ENCODE measurements around the gene ADH7. TPM values are rescaled to one million over a fixed set of nuclear protein-coding genes. Genes with fewer than 3 reads are reported as not detected.

Gene ADH7
- total RNA-seq, 2 donors from 2014 or later = not detected

DNA sequence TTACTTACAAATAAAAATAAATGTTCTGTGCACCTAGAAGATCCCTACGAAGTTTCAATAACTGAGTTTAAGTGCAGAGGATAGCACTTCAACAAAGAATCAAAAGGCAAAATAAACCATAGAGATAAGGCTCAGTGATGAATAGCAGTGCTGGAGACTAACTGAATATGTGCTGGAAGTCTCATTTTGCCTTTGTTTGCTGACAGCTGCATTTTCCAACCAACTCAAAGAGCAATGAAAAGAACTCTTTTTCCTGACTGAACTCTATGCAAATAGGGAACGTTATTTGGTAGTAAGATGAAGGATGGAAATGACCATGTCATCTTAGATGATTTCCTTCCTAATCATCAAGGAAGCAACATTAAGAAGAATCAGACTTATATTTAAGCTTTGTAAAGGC is 32.7 kb upstream of the ADH7 start:
- H3K27ac ChIP-seq = no peak overlapping the region
- intact Hi-C loops (cut with DNase I) = loop anchor here (10.0 kb wide), 2 partner anchors 263 to 1003 kb away; no protein-coding TSS in a partner anchor
- no peaks in the 10 kb centered on the region for H3K36me3 ChIP-seq
- no peaks in the 10 kb centered on the region for H3K9me3 ChIP-seq
- H3K9ac ChIP-seq (ENCODE audit: low read depth in 2 of 2, low read length in 2 of 2) = no peak overlapping the region
- H3K27me3 ChIP-seq = no peaks in the 10 kb centered on the region
- H3K4me3 ChIP-seq = no peak overlapping the region
- TF ChIP-seq, protein P1, sequence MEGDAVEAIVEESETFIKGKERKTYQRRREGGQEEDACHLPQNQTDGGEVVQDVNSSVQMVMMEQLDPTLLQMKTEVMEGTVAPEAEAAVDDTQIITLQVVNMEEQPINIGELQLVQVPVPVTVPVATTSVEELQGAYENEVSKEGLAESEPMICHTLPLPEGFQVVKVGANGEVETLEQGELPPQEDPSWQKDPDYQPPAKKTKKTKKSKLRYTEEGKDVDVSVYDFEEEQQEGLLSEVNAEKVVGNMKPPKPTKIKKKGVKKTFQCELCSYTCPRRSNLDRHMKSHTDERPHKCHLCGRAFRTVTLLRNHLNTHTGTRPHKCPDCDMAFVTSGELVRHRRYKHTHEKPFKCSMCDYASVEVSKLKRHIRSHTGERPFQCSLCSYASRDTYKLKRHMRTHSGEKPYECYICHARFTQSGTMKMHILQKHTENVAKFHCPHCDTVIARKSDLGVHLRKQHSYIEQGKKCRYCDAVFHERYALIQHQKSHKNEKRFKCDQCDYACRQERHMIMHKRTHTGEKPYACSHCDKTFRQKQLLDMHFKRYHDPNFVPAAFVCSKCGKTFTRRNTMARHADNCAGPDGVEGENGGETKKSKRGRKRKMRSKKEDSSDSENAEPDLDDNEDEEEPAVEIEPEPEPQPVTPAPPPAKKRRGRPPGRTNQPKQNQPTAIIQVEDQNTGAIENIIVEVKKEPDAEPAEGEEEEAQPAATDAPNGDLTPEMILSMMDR (IDR thresholded peaks at IDR 0.05) = no peak
- no peaks in the 10 kb centered on the region for H3K4me1 ChIP-seq
- DNase-seq = no peak

DNA sequence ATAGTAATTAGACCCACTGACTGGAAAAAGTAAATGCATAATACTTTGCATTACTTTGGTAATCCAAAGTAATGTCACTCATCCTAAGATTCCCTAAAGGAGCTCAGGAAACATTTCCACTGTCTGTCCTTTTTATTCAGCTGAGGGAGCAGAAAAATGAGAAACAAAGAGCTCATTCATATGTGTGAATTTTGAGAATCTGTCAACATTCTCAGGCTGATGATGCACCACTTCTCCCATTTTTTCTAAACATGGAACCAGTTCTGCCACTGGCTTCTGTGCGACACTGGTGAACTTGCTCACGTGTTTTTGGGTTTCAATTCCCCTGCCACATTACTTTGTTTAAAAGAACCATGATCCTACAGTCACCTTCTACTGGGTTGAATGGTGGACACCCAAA is 28.4 kb upstream of the ADH7 start:
- no peak for DNase-seq
- Histone ChIP-seq H3K4me3 (no peak overlapping the region), H3K4me1 (no peaks in the 10 kb centered on the region), H3K9ac (ENCODE audit: low read depth in 2 of 2, low read length in 2 of 2) (no peak overlapping the region), H3K27me3 (no peaks in the 10 kb centered on the region), H3K9me3 (no peaks in the 10 kb centered on the region), H3K36me3 (no peaks in the 10 kb centered on the region), H3K27ac (no peak overlapping the region)
- intact Hi-C loops (cut with DNase I) = loop anchor here (2.0 to 10.0 kb wide), 4 partner anchors 56 to 999 kb away; no protein-coding TSS in a partner anchor
- TF ChIP-seq, protein P1 (IDR thresholded peaks at IDR 0.05) = no peak

DNA sequence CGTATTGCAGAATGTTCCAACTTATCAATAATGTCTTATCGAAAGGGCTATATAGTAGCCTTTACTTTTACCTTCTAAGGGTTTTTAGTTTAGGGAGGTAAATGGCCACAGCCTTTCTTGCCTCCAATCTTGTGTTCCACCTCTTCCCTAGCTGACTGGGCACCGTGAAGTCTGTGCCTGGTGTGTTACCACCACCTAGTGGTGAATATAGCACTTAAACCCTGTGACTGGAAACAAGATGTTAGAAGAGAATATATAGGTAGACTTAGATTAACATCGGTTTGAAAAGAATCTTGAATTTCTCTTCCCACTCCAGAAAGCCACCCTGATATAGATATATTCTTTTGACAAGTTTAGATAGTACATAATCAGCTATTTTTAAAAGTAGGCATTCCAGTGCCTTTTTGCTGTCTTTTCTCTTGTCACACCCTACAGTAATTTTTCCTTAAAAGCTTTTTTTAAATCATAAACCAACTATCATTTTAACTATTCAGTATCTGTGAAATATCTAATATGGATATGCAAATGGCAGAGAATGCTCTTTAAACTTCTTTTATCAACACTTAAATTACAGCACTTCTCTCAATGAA is 27.8 kb upstream of the ADH7 start:
- intact Hi-C loops (cut with DNase I) = loop anchor here (2.0 to 10.0 kb wide), 4 partner anchors 56 to 998 kb away; no protein-coding TSS in a partner anchor
- Histone ChIP-seq H3K27ac (no peak overlapping the region), H3K9me3 (no peaks in the 10 kb centered on the region), H3K4me1 (no peaks in the 10 kb centered on the region), H3K36me3 (no peaks in the 10 kb centered on the region), H3K9ac (ENCODE audit: low read depth in 2 of 2, low read length in 2 of 2) (no peak overlapping the region), H3K27me3 (no peaks in the 10 kb centered on the region), H3K4me3 (no peak overlapping the region)
- peak; percentile 62 for DNase-seq
- TF ChIP-seq, protein P1 (IDR thresholded peaks at IDR 0.05) = peak; percentile 64

DNA sequence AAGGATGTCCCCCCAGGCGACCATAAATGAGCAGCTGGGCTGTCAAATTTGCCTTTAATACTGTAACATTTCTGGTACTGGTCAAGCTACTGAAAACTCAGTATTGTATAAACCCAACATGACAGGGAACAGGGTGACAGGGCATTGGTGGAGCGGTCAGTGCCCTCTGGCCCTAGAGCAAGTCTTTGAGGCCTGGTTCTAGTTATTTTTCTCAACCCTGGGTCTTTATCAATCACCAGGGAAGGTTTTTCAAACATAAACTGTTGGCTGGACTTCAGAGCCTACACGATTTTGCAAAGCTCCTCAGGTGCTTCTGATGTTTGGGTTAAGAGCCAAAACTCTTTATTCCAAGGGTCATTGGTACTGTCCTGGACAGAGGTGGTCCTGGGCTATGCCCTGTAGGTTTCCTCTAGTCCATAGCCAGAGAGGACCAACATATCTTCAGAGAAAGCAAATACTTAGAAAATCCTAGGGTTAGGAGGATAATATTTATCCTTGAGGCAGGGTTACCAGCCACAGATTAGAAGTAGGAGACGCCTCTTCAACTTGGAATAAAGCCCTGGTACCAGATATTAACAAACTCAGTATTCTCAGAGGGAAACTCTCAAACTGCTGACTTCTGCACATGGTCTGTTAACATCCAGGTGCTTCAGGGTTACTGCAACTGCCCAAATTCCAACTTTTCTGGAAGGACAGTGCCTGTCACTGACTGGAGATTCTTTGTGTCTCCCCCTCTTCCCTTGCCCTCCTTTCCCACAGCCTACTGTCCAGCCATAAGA is 26.7 kb upstream of the ADH7 start:
- intact Hi-C loops (cut with DNase I) = loop anchor here (2.0 to 10.0 kb wide), 4 partner anchors 55 to 997 kb away; no protein-coding TSS in a partner anchor

DNA sequence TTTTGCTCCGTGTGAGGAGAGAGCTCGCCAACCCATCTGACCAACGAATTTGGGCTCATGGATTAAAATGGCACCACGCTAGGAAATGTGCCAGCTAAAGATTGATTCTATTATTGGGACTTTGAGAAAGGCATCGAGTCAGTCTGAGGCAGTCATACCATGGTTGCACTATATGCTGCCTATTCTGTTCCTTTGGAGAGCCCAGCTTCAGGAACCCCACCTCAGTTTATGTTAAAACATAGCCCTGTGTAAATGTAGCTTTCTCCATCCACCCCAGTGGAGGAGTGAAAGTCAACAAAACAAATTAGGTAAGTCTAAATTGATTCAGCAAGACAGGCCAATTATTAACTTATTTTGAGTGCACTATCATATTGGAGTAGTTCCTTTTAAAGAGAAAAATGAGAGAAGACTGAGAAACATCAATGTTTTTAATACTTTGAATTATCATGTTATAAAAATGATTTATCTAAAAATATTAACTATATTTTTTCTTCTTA is 24.5 kb upstream of the ADH7 start:
- TF ChIP-seq, protein P1 (IDR thresholded peaks at IDR 0.05) = no peak
- Histone ChIP-seq H3K4me3 (no peak overlapping the region), H3K9ac (ENCODE audit: low read depth in 2 of 2, low read length in 2 of 2) (no peak overlapping the region), H3K27me3 (no peaks in the 10 kb centered on the region), H3K9me3 (no peaks in the 10 kb centered on the region), H3K27ac (no peak overlapping the region), H3K36me3 (no peaks in the 10 kb centered on the region), H3K4me1 (no peaks in the 10 kb centered on the region)
- intact Hi-C loops (cut with DNase I) = loop anchor here (5.0 to 10.0 kb wide), 3 partner anchors 52 to 995 kb away; no protein-coding TSS in a partner anchor
- no peak for DNase-seq

More for the DNA sequence above, 26.7 kb upstream of the ADH7 start:
- H3K9ac ChIP-seq (ENCODE audit: low read depth in 2 of 2, low read length in 2 of 2) = no peak overlapping the region
- no peak overlapping the region for H3K27ac ChIP-seq
- no peak overlapping the region for H3K4me3 ChIP-seq
- H3K4me1 ChIP-seq = no peaks in the 10 kb centered on the region
- DNase-seq = no peak
- H3K36me3 ChIP-seq = no peaks in the 10 kb centered on the region
- H3K9me3 ChIP-seq = no peaks in the 10 kb centered on the region
- TF ChIP-seq, protein P1 (IDR thresholded peaks at IDR 0.05) = no peak
- H3K27me3 ChIP-seq = no peaks in the 10 kb centered on the region

Measured in colonic mucosa (tissue), 4 donors.